Gastrocnemius medialis (tissue), 4 donors: ENCODE measurements around the gene TLE5.

Source experiments
- CTCF ChIP-seq, 5 experiments: fragments of 450-650 bp in 3 of 5; fragments of 200-600 bp in 2 of 5; sonication (generic) in 2 of 5; IDR thresholded peaks in 4 of 5; conservative IDR thresholded peaks in 1 of 5; 1 replicate in 4 of 5; 2 replicates in 1 of 5; pipeline ENCODE4 v1.5.1; 2016 to 2019; ENCODE audit warnings: antibody characterized with exemption in 5 of 5, mild to moderate bottlenecking in 3 of 5, moderate library complexity in 3 of 5
- POLR2A ChIP-seq, 2 donors: fragments of 450-650 bp; IDR thresholded peaks; one replicate each; pipeline ENCODE4 v1.6.1; 2017; ENCODE audit warnings: antibody characterized with exemption in 2 of 2, mild to moderate bottlenecking in 2 of 2, moderate library complexity in 2 of 2

- TF ChIP-seq CTCF (IDR thresholded peaks at IDR 0.05 in 4 of 5, conservative IDR thresholded peaks at IDR 0.05 in 1 of 5) (no peak), POLR2A (IDR thresholded peaks at IDR 0.05) (no peak)
These were observed 19.6 kb downstream of the TLE5 start for GRCh38 chr19:3042621-3043267.
